GM12878 (cell line): Measurements from ENCODE around the gene SNX13. TPM values are rescaled to one million over a fixed set of nuclear protein-coding genes. Genes with fewer than 3 reads are reported as not detected.

Experiments
- ATAC-seq: fragments of 200-7000 bp; cut with Tn5 transposase; 3 replicates; pipeline ENCODE4 v1.9.1; 2020; ENCODE audit warnings: mild to moderate bottlenecking, moderate library complexity
- BruUV-seq: library from RNA; stranded (reverse); fragments of 400-500 nt; replicated peaks from 2 replicates; lab custom pipeline; 2021; lab: Mats Ljungman, UMichigan
- CTCF ChIA-PET: fragments of 300-600 bp; sonication (Branson Sonifier 250); formaldehyde crosslinking; extraction: SDS; loops from one replicate; lab custom pipeline; 2021; ENCODE audit warnings: inconsistent platforms; lab: Yijun Ruan, JAX
- POLR2A ChIA-PET: fragments of 350-600 bp; formaldehyde crosslinking; extraction: SDS; loops from one replicate; lab custom pipeline; 2021; ENCODE audit warnings: inconsistent platforms; lab: Charles Lee
- RAD21 ChIA-PET: fragments of 300-600 bp; sonication (Branson Sonifier 250); formaldehyde crosslinking; loops from one replicate; lab custom pipeline; 2023; ENCODE audit warnings: antibody characterized with exemption; ENCODE audit not compliant: unreplicated experiment; lab: Charles Lee
- SMC1A ChIA-PET: fragments of 300-600 bp; sonication (Branson Sonifier 250); formaldehyde crosslinking; loops from one replicate; lab custom pipeline; 2023; ENCODE audit not compliant: unreplicated experiment, uncharacterized antibody; lab: Charles Lee
- DNase-seq: peaks from one replicate; pipeline ENCODE4 v3.0.0-alpha.2; 2011; ENCODE audit warnings: low read depth, low spot score
- FAIRE-seq: peaks from 3 replicates; lab custom pipeline; 2011; peaks lifted over from hg19 to GRCh38; lab: Jason Lieb, UNC
- H2AFZ ChIP-seq: 2 replicates; pipeline ENCODE4 v1.6.0; 2011; ENCODE audit warnings: low read depth, low read length, control low read depth; ENCODE audit not compliant: control insufficient read depth
- H3K27ac ChIP-seq: 2 replicates; pipeline ENCODE4 v1.5.1; 2011; ENCODE audit warnings: control low read depth; ENCODE audit not compliant: control insufficient read depth, insufficient read depth
- H3K27me3 ChIP-seq, 2 experiments: replicated peaks in 1 of 2; 2 replicates each; pipeline versions ENCODE4 v1.6.0 to v1.6.1; 2011; ENCODE audit warnings: low read length in 1 of 2; ENCODE audit not compliant: control insufficient read depth in 2 of 2, insufficient read depth in 2 of 2
- H3K36me3 ChIP-seq, 2 experiments: 2 replicates each; pipeline ENCODE4 v1.5.1; 2011; ENCODE audit warnings: low read length in 1 of 2; ENCODE audit not compliant: control insufficient read depth in 2 of 2, insufficient read depth in 2 of 2
- H3K4me1 ChIP-seq: 2 replicates; pipeline ENCODE4 v1.6.1; 2011; ENCODE audit warnings: mild to moderate bottlenecking, low read length, moderate library complexity, mixed read lengths; ENCODE audit not compliant: control insufficient read depth, insufficient read depth
- H3K4me2 ChIP-seq: 2 replicates; pipeline ENCODE4 v1.6.0; 2011; ENCODE audit warnings: control low read depth; ENCODE audit not compliant: control insufficient read depth, insufficient read depth
- H3K4me3 ChIP-seq: fragments of 200-600 bp; sonication (generic); 2 replicates; pipeline ENCODE4 v1.5.1; 2016
- H3K79me2 ChIP-seq: 2 replicates; pipeline ENCODE4 v1.6.0; 2011; ENCODE audit warnings: low read length; ENCODE audit not compliant: control insufficient read depth, insufficient read depth
- H3K9ac ChIP-seq: 2 replicates; pipeline ENCODE4 v1.8.0; 2011; ENCODE audit warnings: low read length, control low read depth, mixed read lengths; ENCODE audit not compliant: control insufficient read depth, insufficient read depth
- H3K9me3 ChIP-seq: replicated peaks from 3 replicates; pipeline ENCODE4 v1.5.1; 2011; ENCODE audit warnings: mild to moderate bottlenecking, low read length; ENCODE audit not compliant: control insufficient read depth, insufficient read depth
- H4K20me1 ChIP-seq: 2 replicates; pipeline ENCODE4 v1.6.0; 2011; ENCODE audit not compliant: control insufficient read depth, insufficient read depth
- CEBPZ ChIP-seq: fragments of 150-350 bp; IDR thresholded peaks from 2 replicates; pipeline ENCODE4 v1.6.1; 2016; ENCODE audit warnings: low read depth, low read length
- CTCF ChIP-seq, 3 experiments: IDR thresholded peaks in 2 of 3; conservative IDR thresholded peaks in 1 of 3; 2 replicates each; pipeline ENCODE4 v1.5.1; 2011; ENCODE audit warnings: low read depth in 3 of 3, low read length in 3 of 3, mild to moderate bottlenecking in 3 of 3, control low read depth in 2 of 3, moderate library complexity in 2 of 3, inconsistent platforms in 1 of 3, mixed read lengths in 1 of 3; ENCODE audit not compliant: control insufficient read depth in 2 of 3, insufficient read depth in 1 of 3; ENCODE audit errors: extremely low read depth in 1 of 3
- FOXK2 ChIP-seq: fragments of 450-650 bp; IDR thresholded peaks from 2 replicates; pipeline ENCODE4 v1.6.1; 2017; ENCODE audit warnings: mild to moderate bottlenecking, moderate library complexity
- FOXM1 ChIP-seq: IDR thresholded peaks from 2 replicates; pipeline ENCODE4 v1.6.1; 2012; ENCODE audit warnings: low read depth, mild to moderate bottlenecking, inconsistent platforms, low read length, moderate library complexity
- RAD21 ChIP-seq: IDR thresholded peaks from 2 replicates; pipeline ENCODE4 v1.6.1; 2011; ENCODE audit warnings: mild to moderate bottlenecking, low read depth, low read length, moderate library complexity; ENCODE audit not compliant: insufficient read depth
- RB1 ChIP-seq: fragments of 450-650 bp; formaldehyde crosslinking; IDR thresholded peaks from 2 replicates; pipeline ENCODE4 v1.6.1; 2017; ENCODE audit warnings: mild to moderate bottlenecking, borderline replicate concordance
- STAT1 ChIP-seq: fragments of 450-650 bp; conservative IDR thresholded peaks from 2 replicates; pipeline ENCODE4 v1.6.1; 2014; ENCODE audit warnings: antibody characterized with exemption, mild to moderate bottlenecking
- STAT3 ChIP-seq: IDR thresholded peaks from 2 replicates; pipeline ENCODE4 v1.6.1; 2011; ENCODE audit warnings: low read depth, low read length, improper control_type of control experiment
- ZNF687 ChIP-seq: fragments of 450-650 bp; IDR thresholded peaks from 2 replicates; pipeline ENCODE4 v1.6.1; 2017; ENCODE audit warnings: mild to moderate bottlenecking, moderate library complexity
- WGBS: methylation state at CpG from one replicate; pipeline ENCODE4 v1.1.6; 2016; ENCODE audit warnings: low lambda C conversion rate; ENCODE audit not compliant: insufficient replicate concordance, insufficient coverage; ENCODE audit errors: missing lambda C conversion rate; 5-methylcytosine and 5-hydroxymethylcytosine counted together
- in situ Hi-C: fragments of 300-500 bp; cut with MboI; formaldehyde crosslinking; loops from 9 replicates; pipeline ENCODE4 v1.14.3; 2018; ENCODE audit warnings: mixed read lengths
- intact Hi-C: fragments of 100-400 bp; cut with micrococcal nuclease; formaldehyde crosslinking; loops from one replicate; pipeline ENCODE4 v1.14.2; 2022; ENCODE audit not compliant: unreplicated experiment
- polyA plus RNA-seq, 11 experiments: library from polyadenylated mRNA; depleted of rRNA in 4 of 11; unstranded in 6 of 11; stranded (reverse) in 5 of 11; fragments of >200 nt; fragmentation: Nextera tagmentation in 4 of 11; fragmentation: Illumina TruSeq in 1 of 11; extraction: Ambion mirVana in 4 of 11; extraction: Trizol in 1 of 11; gene quantifications; 1 replicate in 1 of 11; 2 replicates in 10 of 11; pipeline versions ENCODE4 v1.2.1 to v1.2.3, GENCODE V29; 2011 to 2016; ENCODE audit warnings: inconsistent platforms in 2 of 11, missing spikeins in 2 of 11, low read depth in 1 of 11
- total RNA-seq, 4 experiments: library from RNA; depleted of rRNA in 3 of 4; stranded (reverse); fragments of >200 nt in 3 of 4; fragmentation: Illumina TruSeq in 1 of 4; extraction: Trizol in 1 of 4; gene quantifications; 2 replicates each; pipeline versions ENCODE4 v1.2.1 to v1.2.3, GENCODE V29; 2013 to 2021

The SNX13 gene
- total and polyA plus RNA-seq, 10 of the 15 experiments (the other 5 are each of a cell fraction or from before 2014, with no cell fraction given) = 2.2 to 17.1 (median 11.9) TPM

- peak in 1 of 3 experiments; percentile 16; a peak in 2 of 6 replicates for TF ChIP-seq CTCF (IDR thresholded peaks at IDR 0.05 in 2 of 3, conservative IDR thresholded peaks at IDR 0.05 in 1 of 3; ENCODE audit: control insufficient read depth in 2 of 3, extremely low read depth in 1 of 3, insufficient read depth in 1 of 3, low read depth in 3 of 3, low read length in 3 of 3)
- no peak for TF ChIP-seq FOXK2
- TF ChIP-seq ZNF687 = no peak
- peak; percentile 43 for TF ChIP-seq RAD21
- no peak for TF ChIP-seq STAT3
- no peak for TF ChIP-seq RB1
- no peak for TF ChIP-seq FOXM1
- no peak for TF ChIP-seq STAT1
- TF ChIP-seq CEBPZ = no peak
- H2AFZ ChIP-seq = no peak overlapping the region
- ChIA-PET RAD21 (no interaction called here), CTCF (interaction anchor here (1.8 kb wide), 1 partner anchor 143 kb away, joined by 8 read pairs; no protein-coding TSS in a partner anchor), POLR2A (no interaction called here), SMC1A (no interaction called here)
- H3K4me3 ChIP-seq = no peak overlapping the region
- H3K4me2 ChIP-seq = no peak overlapping the region
- 95% methylated on average over 2 of the region's 2 CpGs for WGBS
- ATAC-seq = no peak
- H3K9ac ChIP-seq = no peak overlapping the region
- H3K27ac ChIP-seq = no peak overlapping the region
- no peaks in the 10 kb centered on the region for H3K27me3 ChIP-seq
- peaks cover 3% of the 10 kb centered on the region; the same call in 2 of the 3 replicates for H3K9me3 ChIP-seq
- no peak for FAIRE-seq
- no TSS peak for BruUV-seq
- intact Hi-C loops (no loop called here), in situ Hi-C loops (no loop called here)
- no peak for DNase-seq
- no peaks in the 10 kb centered on the region; the same call in none of the 2 replicates for H3K79me2 ChIP-seq
- no peaks in the 10 kb centered on the region for H3K4me1 ChIP-seq
- no peaks in the 10 kb centered on the region; the same call in 1 of the 2 replicates for H4K20me1 ChIP-seq
- no peaks in the 10 kb centered on the region for H3K36me3 ChIP-seq
Observed at GRCh38 chr7:17913250-17913649, 27.0 kb downstream of the SNX13 start.
